Measurements from ENCODE around the gene TCF3.
A peak's percentile ranks its signal among the peaks of the same experiment; 100 is the strongest.

Gene TCF3

DNA sequence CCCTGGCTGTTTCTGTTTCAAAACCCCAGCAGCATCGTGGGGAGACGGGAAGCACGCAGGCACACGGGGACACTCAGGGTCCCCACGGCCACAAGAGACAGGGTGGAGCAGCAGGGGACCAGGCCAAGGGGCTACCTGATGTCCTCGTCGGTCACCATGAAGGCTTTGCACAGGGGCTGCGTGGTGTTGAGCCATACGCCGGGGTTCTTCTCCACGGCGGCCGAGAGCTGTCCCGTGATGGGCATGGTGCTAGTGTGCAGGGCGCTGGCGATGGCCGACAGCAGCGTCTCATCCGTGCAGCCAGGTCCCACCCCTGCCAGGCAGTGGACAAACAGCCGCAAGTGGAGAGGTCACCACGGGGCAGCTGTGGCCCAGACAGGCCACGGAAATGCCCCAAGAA lies 71.5 kb downstream of the TCF3 start:
- no peak for DNase-seq (ENCODE audit: low read depth)

DNA sequence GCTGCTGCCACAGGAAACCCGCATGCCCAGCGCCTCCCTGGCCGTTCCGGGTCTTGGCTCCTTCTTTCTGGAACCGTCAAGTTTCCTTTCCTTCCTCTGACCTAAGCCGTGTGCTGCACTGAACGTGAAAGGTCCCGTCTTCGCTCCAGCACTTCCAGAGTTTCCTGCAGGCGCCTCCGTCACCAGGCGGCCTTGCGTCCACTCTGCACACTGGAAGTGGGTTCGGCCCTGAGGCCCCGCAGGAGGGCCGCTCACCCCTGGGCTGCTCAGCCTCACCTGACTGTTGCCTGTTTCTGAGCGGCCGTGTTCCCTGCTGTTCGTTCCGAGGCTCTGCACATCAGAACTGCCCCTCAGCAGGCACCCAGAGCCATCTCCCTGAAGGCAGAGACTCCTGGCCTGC lies 72.0 kb downstream of the TCF3 start:
- DNase-seq (ENCODE audit: low read depth), result no peak

DNA sequence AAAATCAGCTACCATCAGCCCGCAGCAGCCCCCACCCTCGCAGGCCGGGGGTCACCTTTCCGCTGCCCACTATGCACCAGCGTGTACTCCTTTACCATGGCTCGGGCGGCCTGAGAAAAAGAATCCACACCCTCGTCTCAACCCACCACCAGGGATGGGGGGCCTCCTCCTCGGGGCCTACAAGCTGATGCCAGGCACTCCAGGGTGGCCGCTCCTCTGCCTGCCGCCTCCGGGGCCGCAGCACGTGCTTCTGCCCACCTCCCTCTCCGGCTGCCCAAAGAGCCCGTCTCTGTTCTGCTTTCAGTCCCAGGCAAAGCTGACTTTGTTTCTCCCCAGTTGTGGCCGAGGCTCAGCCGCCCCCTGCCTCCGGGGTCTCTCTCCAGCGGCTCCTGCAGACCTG lies 73.2 kb downstream of the TCF3 start:
- DNase-seq (ENCODE audit: low read depth), result no peak

DNA sequence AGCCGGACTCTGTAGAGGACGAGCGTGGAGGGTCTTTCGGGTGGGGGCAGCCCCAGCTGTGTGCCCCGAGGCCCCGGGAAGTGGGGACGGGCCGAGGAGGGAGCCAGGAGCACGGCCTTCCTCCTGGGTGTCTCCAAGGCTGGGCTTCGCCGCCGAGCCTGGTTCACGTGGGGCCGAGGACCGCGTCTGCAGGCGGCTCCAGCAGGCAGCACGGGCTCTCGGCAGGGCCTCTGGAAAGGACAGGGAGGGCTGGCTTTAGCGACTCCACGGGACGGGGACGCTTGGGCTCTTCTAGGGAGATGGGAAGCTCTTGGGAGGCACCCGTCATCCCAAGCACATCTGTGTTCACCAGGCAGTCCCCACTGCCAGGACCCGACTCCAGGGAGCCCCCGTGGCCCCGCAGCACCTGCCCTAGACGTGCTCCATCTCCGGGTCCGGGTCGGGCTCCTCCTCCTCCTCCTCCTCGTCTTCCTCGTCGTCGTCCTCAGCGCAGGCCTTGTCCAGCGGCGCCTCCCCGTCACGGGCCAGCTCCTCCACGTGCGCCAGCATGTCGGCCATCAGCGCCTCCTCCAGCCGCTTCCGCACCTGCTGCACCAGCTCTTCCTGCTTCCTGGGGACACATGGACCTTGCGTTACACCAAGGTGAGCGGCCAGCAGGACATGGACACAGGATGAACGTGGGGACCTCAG lies 74.3 kb downstream of the TCF3 start:
- no peak for DNase-seq (ENCODE audit: low read depth)

DNA sequence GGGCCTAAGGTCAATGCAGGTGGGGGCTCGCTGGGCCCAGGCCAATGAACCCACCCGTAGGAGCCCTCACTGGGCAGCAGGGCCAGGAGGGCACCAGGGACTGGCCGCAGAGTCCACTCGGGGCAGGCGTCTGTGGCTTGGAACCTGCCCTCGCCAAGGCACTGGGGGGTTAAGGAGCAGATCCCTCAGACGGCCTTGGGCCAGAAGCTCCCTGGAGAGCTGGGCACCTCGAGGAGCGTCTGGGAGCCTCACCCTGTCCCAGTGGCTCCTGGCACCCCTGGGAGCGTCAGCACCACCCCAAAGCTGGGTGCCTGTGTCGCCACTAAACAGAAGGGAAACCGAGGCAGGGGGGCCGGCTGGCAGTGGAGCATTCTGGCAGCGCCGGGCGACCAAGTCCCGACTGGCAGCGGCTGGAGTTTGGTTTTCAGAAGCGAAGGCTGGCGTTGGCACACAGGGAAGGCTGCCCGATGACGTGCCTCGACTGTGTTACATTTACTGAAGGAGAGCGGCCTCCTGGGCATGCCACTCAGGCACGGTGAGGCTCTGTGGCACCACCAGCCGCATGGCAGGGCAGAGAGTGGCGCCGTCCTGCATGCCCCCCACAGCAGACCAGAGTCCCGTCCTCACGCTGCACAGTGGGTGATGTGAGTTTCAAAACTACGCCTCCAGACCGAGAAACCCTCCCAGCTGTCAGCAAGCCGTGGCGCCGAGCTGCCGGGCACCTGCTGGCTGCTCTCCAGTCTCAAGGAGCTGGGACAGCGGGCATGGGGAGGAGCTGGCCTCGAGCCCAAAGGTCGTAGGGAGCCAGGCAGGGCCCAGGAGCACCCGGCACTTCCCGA lies 75.1 kb downstream of the TCF3 start:
- no peak for DNase-seq (ENCODE audit: low read depth)

DNA sequence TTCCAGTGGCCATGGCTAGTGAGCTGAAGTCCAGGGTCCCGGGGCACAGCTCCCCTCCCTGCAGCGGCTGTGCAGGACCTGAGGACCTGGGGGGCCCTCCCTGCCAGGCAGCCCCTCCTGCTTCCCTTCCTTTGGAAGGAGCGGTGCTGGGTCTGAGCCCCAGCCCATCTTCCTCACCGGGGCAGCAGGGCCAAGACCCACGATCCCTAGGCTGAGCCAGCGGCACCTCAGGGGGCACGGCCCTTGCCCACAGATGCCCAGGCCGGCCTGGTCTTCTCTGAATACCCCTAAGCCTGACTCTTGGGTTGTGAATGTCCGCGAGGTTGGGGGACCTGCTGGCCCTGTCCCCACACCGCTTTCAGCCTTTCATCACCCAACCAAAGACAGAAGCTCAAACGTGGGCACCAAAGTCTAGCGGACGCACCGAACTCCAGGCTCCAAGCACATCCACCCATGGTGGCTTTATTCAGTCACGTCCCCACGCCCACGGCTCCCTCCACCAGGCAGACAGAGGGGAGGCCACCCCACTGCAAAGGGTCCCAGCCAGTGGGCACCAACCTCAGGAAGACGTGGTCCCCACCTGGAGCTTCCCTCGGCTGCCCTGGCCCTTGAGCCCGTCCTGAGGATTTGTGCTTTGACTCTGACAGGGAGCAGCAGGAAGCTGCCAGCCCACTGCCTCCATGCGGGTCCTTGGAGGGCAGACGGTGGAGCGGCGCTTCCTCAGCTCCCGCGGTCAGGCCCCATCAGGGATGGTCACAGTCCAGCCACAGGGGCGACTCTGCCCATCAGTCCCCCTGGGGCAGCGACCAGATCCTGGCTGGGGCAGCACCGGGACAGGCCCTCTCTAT lies 75.9 kb downstream of the TCF3 start:
- no peak for DNase-seq (ENCODE audit: low read depth)

DNA sequence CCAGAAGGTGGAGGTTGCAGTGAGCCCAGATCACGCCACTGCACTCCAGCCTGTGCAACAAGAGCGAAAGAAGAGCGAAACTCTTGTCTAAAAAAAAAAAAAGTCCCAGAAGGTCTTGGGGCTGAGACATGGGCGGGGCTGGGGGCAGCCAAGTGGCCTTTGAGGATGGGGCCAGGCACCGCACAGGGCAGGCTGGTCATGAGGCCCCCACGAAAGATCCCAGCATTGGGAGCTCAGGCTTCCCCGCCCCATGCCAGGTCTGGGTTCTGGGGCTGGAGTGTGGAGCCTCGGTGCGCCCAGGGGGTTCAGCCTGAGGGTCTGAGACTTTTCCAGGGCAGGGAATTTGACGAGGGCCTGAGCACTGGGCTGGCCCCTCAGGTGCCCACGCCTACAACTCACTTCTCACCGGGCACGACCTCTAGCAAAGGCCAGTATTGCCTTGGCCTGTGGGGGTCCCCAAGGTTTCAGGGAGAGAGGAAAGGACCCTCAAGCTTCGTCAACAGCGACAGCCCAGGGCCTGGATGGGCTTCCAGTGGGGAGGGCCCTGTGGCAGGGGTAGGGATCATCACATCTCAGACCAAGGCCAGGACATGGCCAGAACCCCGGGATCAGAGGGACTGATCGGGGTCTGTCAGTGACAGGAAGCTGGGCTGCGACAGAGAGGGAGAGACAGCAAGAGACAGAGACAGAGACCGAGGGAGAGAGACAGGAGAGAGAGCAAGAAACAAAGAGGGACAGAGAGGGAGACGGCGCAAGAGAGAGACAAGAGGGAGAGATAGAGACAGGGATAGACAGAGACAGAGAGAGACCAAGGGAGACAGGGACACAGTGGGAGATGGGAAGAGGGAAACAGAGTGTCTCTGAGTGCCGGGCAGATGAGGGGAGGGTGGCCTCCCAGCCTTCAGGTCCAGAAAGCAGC lies 76.8 kb downstream of the TCF3 start:
- DNase-seq (ENCODE audit: low read depth), result no peak

DNA sequence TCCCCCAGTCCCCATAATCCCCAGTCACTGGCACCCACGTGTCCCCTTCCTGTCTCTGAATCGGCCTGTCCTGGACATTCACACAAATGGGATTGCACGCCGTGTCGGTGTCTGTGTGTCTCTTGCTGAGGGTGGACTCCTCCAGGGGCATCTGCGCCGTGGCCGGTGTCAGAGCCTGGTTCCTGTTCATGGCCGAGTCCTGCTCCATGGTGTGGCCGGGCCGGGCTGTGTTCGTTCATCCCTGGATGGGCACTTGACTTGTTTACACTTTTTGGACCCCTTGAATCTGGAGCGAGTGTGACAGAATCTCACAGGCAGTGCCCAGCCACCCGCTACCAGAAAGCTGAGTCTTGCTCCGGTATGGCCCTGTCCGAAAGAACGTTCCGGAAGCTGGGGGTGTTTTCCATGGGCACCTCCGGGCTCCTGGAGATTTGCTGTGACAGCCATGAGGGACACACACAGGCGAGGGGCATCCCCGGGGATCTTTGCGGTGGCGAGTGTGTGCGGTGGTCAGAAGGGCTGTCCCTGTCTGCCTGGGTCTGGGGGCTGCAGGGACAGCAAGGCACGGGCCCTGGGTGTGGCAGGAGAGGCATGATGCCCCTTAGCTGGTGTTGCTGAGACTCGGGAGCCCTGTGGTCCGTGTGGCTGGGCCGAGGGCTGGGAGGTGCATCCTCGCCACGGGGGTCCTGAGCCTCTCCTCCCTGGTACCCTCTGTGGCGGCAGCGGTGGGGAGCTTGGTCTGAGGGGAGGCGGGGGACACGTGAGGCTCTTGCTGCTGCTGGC lies 77.9 kb downstream of the TCF3 start:
- no peak for DNase-seq (ENCODE audit: low read depth)

DNA sequence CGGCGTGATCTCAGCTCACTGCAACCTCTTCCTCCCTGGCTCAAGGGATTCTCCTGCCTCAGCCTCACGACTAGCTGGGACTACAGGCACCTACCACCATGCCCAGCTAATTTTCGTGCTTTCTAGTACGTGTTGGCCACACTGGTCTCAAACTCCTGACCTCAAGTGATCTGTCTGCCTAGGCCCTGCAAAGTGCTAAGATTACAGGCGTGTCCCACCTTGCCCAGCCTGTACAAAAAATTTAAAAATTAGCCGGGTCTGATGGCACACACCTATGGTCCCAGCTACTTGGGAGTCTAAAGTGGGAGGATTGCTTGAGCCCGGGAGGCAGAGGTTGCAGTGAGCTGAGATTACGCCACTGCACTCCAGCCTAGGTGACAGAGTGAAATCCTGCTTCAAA lies 79.6 kb downstream of the TCF3 start:
- no peak for DNase-seq (ENCODE audit: low read depth)

DNA sequence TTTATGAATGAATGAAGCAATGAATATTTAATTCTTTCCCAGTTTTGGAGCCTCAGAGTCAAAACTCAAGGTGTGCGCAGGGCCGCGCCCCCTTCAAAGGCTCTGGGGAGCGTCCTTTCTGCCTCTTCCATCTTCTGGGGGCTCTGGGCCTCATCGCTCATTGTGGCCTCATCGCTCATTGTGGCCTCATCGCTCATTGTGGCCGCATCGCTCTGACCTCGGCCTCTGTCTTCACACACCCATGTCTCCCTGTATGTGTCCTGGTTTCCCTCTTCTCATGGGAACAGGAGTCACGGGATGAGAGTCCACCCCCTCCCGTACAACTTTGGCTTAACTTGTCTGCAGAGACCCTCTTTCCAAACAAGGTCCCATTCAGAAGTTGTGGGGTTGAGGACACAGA lies 81.1 kb downstream of the TCF3 start:
- no peak for DNase-seq (ENCODE audit: low read depth)

DNA sequence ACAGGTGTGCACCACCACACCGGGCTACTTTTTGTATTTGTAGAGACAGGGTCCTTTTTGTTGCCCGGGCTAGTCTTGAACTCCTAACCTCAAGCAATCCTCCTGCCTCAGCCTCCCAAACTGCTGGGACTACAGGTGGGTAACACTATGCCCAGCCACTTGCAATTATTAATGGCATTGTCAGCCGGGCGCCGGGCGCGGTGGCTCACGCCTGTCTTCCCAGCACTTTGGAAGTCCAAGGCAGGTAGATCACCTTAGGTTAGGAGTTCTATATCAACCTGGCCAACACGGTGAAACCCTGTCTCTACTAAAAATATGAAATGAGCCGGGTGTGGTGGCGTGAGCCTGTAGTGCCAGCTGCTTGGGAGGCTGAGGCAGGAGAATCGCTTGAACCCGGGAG lies 81.6 kb downstream of the TCF3 start:
- DNase-seq (ENCODE audit: low read depth), result no peak

DNA sequence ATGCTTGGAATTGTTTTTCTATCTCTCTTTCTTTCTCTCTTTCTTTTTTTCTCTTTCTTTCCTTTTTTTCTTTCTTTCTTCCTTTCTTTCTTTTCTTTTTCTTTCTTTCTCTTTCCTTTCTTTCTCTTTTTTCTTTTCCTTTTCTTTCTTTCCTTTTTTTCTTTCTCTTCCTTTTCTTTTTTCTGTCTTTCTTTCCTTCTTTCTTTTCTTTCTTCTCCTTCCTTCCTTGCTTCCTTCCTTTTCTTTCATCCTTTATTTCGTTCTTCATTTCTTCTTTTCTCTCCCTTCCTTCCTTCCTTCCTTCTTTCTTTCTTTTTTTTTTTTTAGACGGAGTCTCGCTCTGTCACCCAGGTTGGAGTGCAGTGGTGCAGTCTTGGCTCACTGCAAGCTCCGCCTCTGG lies 82.4 kb downstream of the TCF3 start:
- no peak for DNase-seq (ENCODE audit: low read depth)

DNA sequence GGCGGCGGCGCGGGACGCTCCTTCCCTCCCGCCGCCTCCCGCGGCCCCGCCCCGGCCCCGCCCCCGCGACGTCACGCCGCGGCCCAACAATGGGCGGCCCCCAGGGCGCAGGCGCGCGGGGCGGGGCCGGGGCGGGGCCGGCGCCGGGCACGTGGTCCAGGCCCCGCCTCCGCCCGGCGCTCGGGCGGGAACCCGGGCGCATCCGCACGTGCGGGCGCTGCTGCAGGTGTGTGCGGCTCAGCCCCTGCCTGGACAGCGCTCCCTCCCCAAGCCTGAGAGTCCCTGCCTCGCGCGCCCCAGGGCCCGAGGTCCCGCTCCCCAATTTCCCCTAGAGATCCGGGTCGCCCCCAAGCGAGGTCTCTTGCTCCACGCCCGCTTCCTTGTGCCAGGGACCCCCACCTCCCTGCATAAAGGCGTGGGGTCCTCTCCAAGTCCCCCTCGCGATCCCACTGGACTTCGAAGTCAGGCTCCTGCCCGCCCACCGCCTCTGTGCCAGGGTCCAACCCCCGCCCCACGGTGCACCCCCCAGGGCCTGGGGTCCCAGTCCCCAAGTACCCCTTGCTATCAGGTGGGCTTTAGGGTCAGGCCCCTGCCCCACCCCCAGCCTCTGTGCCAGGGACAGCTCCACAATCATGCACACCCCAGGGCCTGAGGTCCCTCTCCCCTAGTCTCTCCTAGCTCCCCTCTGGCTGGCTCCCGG lies 83.9 kb downstream of the TCF3 start, which contains the start of gene MEX3D:
MEX3D (minus strand) TSS at position 6 of the 700 bp plus-strand sequence. CDS start 267 bp downstream, outside the sequence.
- peak; percentile 80 for DNase-seq (ENCODE audit: low read depth)

DNA sequence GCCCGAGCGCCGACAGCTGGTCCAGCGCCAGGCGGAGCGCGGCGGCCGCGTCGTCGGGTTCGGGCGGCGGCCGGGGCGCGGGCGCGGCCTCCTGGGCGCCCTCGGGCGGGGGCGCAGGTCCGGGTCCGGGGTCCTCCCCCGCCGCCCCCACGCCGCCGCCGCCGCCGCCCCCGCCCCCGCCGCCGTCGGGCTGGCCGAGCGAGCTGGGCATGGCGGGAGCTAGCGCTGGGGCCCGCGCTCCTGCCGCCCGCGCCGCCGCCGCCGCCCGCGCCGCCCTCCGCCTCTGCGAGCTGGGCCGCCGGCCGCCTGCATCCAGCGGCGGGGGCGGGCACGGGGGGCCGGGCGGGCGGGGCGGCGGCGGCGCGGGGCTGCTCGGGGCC lies 84.6 kb downstream of the TCF3 start:
- DNase-seq (ENCODE audit: low read depth), result no peak

DNA sequence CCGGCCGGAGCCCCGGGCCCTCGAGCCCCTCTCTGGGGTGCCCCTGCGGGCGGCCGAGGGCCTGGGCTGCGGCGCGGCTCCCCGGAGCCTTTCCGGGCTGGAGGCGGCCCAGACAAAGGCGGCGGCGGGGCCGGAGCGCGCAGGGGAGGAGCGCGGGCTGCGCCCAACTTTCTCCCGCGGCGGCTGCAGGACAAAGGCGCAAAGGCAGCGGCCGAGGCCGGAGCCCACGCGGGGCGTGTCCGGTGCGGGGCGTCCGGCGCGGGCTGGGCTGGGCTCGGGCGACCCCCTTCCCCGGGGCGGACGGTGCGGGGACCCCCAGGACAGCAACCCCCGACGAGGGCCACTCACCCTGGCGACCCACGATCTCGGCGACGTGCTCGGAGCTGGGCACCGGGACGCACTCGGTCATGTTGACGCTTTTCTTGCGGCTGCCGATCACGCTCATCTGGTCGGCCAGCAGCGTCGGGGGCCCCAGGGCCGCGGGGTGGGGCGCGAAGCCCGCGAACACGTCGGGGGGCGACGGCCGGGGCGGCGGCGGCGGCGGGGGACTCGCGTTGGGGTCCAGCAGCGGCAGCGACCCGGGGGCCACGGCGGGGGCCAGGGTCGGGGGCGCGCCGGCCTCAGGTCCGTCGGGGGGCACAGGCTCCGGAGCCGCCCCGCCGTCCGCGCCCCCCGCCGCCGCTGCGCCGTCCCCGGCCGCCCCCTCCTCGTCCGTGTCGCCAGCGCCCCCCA lies 85.1 kb downstream of the TCF3 start:
- no peak for DNase-seq (ENCODE audit: low read depth)

DNA sequence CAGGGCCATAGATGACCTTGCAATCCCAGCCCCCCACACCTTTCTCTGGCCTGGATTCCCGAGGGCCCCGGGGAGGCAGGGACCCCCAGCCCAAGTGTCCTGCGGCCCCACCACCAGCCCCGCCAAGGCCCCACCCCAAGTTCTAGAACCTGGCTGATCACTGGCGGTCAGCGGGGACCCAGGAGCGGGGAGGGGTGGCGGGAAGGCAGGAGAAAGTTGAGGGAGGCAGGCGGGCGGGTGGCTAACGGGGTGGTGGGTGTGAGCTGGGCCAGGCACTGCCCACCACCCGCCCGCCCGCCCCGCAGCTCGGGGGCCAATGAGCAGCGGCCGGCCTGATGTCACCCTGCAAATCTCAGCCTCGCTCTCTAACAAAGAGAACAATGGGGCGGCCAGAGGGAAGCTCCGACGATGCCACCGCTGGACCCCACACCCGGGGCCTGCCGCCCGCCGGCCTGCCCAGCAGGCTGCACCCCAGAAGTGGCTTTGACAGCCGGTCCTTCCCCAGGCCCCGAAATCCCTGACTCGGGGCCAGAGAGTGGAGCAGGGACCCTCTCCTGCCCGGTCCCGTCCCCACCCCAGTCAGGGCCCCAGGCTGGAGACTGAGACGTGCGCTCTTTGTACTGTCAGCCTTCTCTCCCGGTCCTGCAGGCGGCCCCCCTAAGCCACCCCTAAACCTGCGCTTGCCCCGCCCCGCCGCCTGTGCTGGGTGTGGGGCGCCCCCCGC lies 85.9 kb downstream of the TCF3 start:
- no peak for DNase-seq (ENCODE audit: low read depth)

DNA sequence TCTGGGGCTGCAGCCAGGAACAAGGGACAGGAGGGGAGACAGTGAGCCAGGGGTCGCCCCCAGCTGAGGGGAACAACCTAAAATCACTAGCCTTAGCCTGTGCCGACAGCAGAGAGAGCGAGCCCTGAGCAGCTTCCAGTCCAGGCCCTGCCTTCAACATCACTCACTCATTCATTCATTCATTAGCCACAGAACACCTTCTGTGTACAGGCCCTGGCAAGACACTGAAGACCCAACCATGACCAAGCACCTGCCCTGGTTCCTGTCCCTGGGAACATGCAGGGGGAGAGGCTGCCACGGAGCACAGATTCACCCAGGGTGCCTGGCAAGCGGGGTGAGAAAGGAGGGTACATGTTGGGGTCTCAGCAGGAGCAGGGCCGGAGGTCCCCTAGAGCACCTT lies 89.2 kb downstream of the TCF3 start:
- DNase-seq (ENCODE audit: low read depth), result no peak

DNA sequence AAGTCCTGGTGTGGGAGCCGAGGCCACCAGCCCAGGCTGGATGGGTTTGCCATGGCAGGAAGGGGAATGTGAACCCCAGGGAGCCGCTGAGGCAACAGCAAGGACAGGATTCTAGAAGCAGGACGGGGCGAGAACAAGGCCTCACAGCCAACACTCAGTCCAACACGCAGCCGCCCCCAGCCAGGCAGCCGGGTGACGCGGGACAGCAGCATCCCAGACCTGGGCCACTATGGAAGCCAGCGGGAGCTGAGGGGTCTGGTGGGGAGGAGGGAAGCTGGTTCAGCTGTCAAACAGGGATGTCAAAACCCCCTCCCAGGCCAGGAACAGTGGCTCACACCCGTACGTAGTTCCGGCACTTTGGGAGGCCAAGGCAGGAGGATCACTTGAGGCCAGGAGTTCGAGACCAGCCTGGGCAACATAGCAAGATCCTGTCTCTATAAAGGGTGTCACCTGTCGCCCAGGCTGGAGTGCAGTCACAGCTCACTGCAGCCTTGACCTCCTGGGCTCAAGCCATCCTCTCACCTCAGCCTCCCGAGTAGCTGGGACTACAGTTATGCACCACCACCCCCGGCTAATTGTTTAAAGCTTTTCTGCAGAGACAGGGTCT lies 91.1 kb downstream of the TCF3 start:
- DNase-seq (ENCODE audit: low read depth), result no peak
